ENCODE measurements around the gene ERFL.

Gene ERFL

GRCh38 chr19:41928221-41928683 is at the start of gene ERFL:
Gene ERFL, minus strand, starts transcription at chr19:41928449. Its CDS starts 15,530 bp downstream, at chr19:41912919.
- DNase-seq (ENCODE audit: low read depth) = no peak

- no peak for DNase-seq (ENCODE audit: low read depth)
Measured at GRCh38 chr19:41977916-41978315, 49.7 kb upstream of the ERFL start.

GRCh38 chr19:41974652-41975051 is 46.4 kb upstream of the ERFL start:
- no peak for DNase-seq (ENCODE audit: low read depth)

GRCh38 chr19:41971363-41971762 is 43.1 kb upstream of the ERFL start:
- DNase-seq (ENCODE audit: low read depth) = no peak

- no peak for DNase-seq (ENCODE audit: low read depth)
Measured at GRCh38 chr19:41969772-41970458, 41.7 kb upstream of the ERFL start.

GRCh38 chr19:41968751-41969595 is 40.7 kb upstream of the ERFL start:
- DNase-seq (ENCODE audit: low read depth) = no peak

GRCh38 chr19:41967054-41967783 is 39.0 kb upstream of the ERFL start:
- no peak for DNase-seq (ENCODE audit: low read depth)

GRCh38 chr19:41965106-41965505 is 36.9 kb upstream of the ERFL start:
- no peak for DNase-seq (ENCODE audit: low read depth)

- no peak for DNase-seq (ENCODE audit: low read depth)
Measured at GRCh38 chr19:41960973-41961372, 32.7 kb upstream of the ERFL start.

- DNase-seq (ENCODE audit: low read depth) = peak; percentile 83
Measured at GRCh38 chr19:41959056-41960053, 31.1 kb upstream of the ERFL start, which contains the start of gene RABAC1. Gene RABAC1, minus strand, starts transcription at chr19:41959321. Its CDS starts 29 bp downstream, at chr19:41959292.

- peak; percentile 71 for DNase-seq (ENCODE audit: low read depth)
Measured at GRCh38 chr19:41958367-41959055, 30.3 kb upstream of the ERFL start.

GRCh38 chr19:41957838-41958366 is 29.7 kb upstream of the ERFL start:
- peak; percentile 14 for DNase-seq (ENCODE audit: low read depth)

- no peak for DNase-seq (ENCODE audit: low read depth)
Measured at GRCh38 chr19:41957161-41957837, 29.1 kb upstream of the ERFL start.

- DNase-seq (ENCODE audit: low read depth) = no peak
Measured at GRCh38 chr19:41956621-41957020, 28.4 kb upstream of the ERFL start.

- DNase-seq (ENCODE audit: low read depth) = no peak
Measured at GRCh38 chr19:41955521-41955920, 27.3 kb upstream of the ERFL start.

GRCh38 chr19:41951686-41952172 is 23.5 kb upstream of the ERFL start:
- peak; percentile 52 for DNase-seq (ENCODE audit: low read depth)

GRCh38 chr19:41947091-41947490 is 18.8 kb upstream of the ERFL start:
- DNase-seq (ENCODE audit: low read depth) = no peak

GRCh38 chr19:41945135-41945766 is 17.0 kb upstream of the ERFL start:
- DNase-seq (ENCODE audit: low read depth) = peak; percentile 93

- no peak for DNase-seq (ENCODE audit: low read depth)
Measured at GRCh38 chr19:41944336-41944735, 16.1 kb upstream of the ERFL start.

Data from T-helper 22 cell (primary cell).